ENCODE results near the gene LAT. TPM values are rescaled to one million over a fixed set of nuclear protein-coding genes. Genes with fewer than 3 reads are reported as not detected.
"Not testable (repeated sequence)": the region's sequence is repeated elsewhere in the genome, so short reads cannot be mapped to it uniquely, and the experiment has no call there.

The LAT gene
- polyA plus RNA-seq, 1 of the 3 experiments (the other 2 are of a cell fraction), result 8.0 TPM

DNA sequence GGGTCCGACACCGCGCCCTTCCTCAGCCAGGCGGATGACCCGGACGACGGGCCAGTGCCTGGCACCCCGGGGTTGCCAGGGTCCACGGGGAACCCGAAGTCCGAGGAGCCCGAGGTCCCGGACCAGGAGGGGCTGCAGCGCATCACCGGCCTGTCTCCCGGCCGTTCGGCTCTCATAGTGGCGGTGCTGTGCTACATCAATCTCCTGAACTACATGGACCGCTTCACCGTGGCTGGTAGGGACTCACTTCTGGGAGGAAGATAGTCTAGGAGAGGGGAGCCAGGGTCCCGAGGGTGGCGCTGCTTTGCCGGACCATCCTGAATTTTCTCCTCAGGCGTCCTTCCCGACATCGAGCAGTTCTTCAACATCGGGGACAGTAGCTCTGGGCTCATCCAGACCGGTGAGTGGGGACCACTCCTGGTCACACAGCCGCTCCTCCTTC is 9.7 kb upstream of the LAT start:
- Histone ChIP-seq H3K9ac (peak overlapping the region; percentile 84), H3K27ac (ENCODE audit: low read depth in 2 of 2, low read length in 1 of 2) (peak overlapping the region in 1 of 2 experiments; percentile 93; a peak in 2 of 4 replicates), H3K4me3 (ENCODE audit: low read depth in 2 of 2, low read length in 1 of 2) (peak overlapping the region; percentile 66 to 83), H4K20me1 (ENCODE audit: insufficient read depth) (no peaks in the 10 kb centered on the region), H3K4me2 (peak overlapping the region; percentile 81), H3K4me1 (ENCODE audit: control insufficient read depth in 1 of 2, insufficient read depth in 2 of 2, low read depth in 1 of 2, low read length in 1 of 2) (peaks cover 5 to 8% of the 10 kb centered on the region in 2 experiments; a peak in 2 of 4 replicates), H3F3A (replicated peaks; ENCODE audit: insufficient read depth) (peaks cover 7% of the 10 kb centered on the region), H3K79me2 (ENCODE audit: insufficient read depth) (peaks cover 27% of the 10 kb centered on the region), H3K9me2 (no peaks in the 10 kb centered on the region), H3K36me3 (replicated peaks in 1 of 2; ENCODE audit: control insufficient read depth in 1 of 2, insufficient read depth in 2 of 2, low read length in 1 of 2) (no peaks in the 10 kb centered on the region), H3K27me3 (ENCODE audit: insufficient read depth) (no peaks in the 10 kb centered on the region), H2AFZ (ENCODE audit: low read depth) (peak overlapping the region; percentile 61; the same call in 1 of the 2 replicates), H3K9me3 (no peaks in the 10 kb centered on the region)
- WGBS (ENCODE audit: low lambda C conversion rate), result 4% methylated on average over 22 of the region's 30 CpGs
- no peak for DNase-seq
- CTCF ChIA-PET, result interaction anchor here (1.1 to 1.6 kb wide), 2 partner anchors 12 kb away, joined by 4 to 5 read pairs; no protein-coding TSS in a partner anchor
- no peak for TF ChIP-seq MEF2A (IDR thresholded peaks at IDR 0.05; ENCODE audit: borderline replicate concordance, low read depth)
- TF ChIP-seq JUND (IDR thresholded peaks at IDR 0.05), result no peak
- no peak for TF ChIP-seq GABPA (IDR thresholded peaks at IDR 0.05; ENCODE audit: low read depth)
- TF ChIP-seq NFIC (IDR thresholded peaks at IDR 0.05; ENCODE audit: borderline replicate concordance), result no peak
- no peak for TF ChIP-seq MXI1 (IDR thresholded peaks at IDR 0.05; ENCODE audit: low read depth, low read length)
- no peak for TF ChIP-seq EZH2phosphoT487 (IDR thresholded peaks at IDR 0.05; ENCODE audit: borderline replicate concordance, low read depth)
- TF ChIP-seq, protein P1, sequence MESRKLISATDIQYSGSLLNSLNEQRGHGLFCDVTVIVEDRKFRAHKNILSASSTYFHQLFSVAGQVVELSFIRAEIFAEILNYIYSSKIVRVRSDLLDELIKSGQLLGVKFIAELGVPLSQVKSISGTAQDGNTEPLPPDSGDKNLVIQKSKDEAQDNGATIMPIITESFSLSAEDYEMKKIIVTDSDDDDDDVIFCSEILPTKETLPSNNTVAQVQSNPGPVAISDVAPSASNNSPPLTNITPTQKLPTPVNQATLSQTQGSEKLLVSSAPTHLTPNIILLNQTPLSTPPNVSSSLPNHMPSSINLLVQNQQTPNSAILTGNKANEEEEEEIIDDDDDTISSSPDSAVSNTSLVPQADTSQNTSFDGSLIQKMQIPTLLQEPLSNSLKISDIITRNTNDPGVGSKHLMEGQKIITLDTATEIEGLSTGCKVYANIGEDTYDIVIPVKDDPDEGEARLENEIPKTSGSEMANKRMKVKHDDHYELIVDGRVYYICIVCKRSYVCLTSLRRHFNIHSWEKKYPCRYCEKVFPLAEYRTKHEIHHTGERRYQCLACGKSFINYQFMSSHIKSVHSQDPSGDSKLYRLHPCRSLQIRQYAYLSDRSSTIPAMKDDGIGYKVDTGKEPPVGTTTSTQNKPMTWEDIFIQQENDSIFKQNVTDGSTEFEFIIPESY (IDR thresholded peaks at IDR 0.05; ENCODE audit: borderline replicate concordance, low read depth), result no peak
- TF ChIP-seq, protein P2, sequence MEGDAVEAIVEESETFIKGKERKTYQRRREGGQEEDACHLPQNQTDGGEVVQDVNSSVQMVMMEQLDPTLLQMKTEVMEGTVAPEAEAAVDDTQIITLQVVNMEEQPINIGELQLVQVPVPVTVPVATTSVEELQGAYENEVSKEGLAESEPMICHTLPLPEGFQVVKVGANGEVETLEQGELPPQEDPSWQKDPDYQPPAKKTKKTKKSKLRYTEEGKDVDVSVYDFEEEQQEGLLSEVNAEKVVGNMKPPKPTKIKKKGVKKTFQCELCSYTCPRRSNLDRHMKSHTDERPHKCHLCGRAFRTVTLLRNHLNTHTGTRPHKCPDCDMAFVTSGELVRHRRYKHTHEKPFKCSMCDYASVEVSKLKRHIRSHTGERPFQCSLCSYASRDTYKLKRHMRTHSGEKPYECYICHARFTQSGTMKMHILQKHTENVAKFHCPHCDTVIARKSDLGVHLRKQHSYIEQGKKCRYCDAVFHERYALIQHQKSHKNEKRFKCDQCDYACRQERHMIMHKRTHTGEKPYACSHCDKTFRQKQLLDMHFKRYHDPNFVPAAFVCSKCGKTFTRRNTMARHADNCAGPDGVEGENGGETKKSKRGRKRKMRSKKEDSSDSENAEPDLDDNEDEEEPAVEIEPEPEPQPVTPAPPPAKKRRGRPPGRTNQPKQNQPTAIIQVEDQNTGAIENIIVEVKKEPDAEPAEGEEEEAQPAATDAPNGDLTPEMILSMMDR (IDR thresholded peaks at IDR 0.05), result no peak
- no peak for TF ChIP-seq EP300 (IDR thresholded peaks at IDR 0.05; ENCODE audit: borderline replicate concordance in 1 of 2, low read depth in 1 of 2, low read length in 1 of 2)
- TF ChIP-seq FOXM1 (IDR thresholded peaks at IDR 0.05; ENCODE audit: low read depth), result no peak
- POLR2A ChIA-PET, result interaction anchor here (1.0 to 1.9 kb wide), 2 partner anchors 9 to 35 kb away, joined by 3 to 8 read pairs; partner anchors contain the start of gene LAT

DNA sequence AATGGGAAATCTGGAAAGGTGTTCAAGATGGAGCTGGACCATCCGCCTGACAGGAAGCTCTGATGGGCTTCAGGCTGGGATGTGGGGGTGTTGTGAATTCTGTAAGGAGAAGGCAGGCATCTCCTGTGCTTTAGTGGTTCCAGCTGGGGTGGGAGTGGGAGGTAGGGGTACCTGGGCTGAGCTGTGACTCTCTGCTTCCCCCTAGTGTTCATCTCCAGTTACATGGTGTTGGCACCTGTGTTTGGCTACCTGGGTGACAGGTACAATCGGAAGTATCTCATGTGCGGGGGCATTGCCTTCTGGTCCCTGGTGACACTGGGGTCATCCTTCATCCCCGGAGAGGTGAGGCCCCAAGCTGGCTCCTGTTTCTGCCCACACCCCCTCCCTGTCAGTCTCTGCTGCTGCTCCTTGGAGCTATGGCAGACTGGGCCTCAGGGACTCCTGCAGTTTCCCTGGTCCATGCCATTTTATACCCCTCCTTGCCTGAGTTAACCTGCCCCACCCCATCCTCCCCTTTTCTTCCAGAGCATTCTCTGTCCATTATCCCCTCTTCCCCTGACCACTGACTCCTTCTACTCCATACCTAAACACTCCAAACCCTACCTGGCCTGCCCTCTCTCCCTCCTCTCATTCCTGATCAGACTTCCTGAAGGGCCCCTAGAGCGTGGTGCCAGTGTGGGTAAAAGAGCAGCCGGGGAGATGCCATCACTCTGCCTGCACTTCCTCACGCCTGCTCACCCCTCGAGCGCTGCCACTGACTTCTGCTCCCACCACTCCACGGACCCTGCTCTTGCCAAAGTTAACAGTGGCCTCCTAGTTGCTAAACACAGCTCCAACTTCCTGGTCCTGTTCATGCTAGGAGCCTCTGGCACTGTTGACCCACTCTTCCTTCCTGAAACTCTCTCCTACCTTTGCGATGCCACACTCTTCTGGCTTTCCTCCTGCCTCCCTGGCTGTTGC is 6.9 kb upstream of the LAT start:
- H2AFZ ChIP-seq (ENCODE audit: low read depth), result no peak overlapping the region
- ChIA-PET CTCF (interaction anchor here (0.9 to 2.2 kb wide), 9 partner anchors 10 to 33 kb away, joined by 3 to 8 read pairs (median 3); no protein-coding TSS in a partner anchor), POLR2A (interaction anchor here (0.6 kb wide), 1 partner anchor 8 kb away, joined by 3 read pairs; no protein-coding TSS in a partner anchor)
- H3K79me2 ChIP-seq (ENCODE audit: insufficient read depth), result peaks cover 27% of the 10 kb centered on the region
- no peaks in the 10 kb centered on the region for H3K27me3 ChIP-seq (ENCODE audit: insufficient read depth)
- no peak for DNase-seq
- H3K4me3 ChIP-seq (ENCODE audit: low read depth in 2 of 2, low read length in 1 of 2), result no peak overlapping the region
- H3K27ac ChIP-seq (ENCODE audit: low read depth in 2 of 2, low read length in 1 of 2), result no peak overlapping the region
- H4K20me1 ChIP-seq (ENCODE audit: insufficient read depth), result no peaks in the 10 kb centered on the region
- H3K4me2 ChIP-seq, result no peak overlapping the region
- H3K9me2 ChIP-seq, result no peaks in the 10 kb centered on the region
- no peak overlapping the region for H3K9ac ChIP-seq
- H3K4me1 ChIP-seq (ENCODE audit: control insufficient read depth in 1 of 2, insufficient read depth in 2 of 2, low read depth in 1 of 2, low read length in 1 of 2), result peaks cover 5 to 8% of the 10 kb centered on the region in 2 experiments; a peak in 2 of 4 replicates
- 74% methylated on average over 10 of the region's 11 CpGs for WGBS (ENCODE audit: low lambda C conversion rate)
- H3K36me3 ChIP-seq (replicated peaks in 1 of 2; ENCODE audit: control insufficient read depth in 1 of 2, insufficient read depth in 2 of 2, low read length in 1 of 2), result peaks cover 9 to 10% of the 10 kb centered on the region in 2 experiments
- TF ChIP-seq, protein P2 (IDR thresholded peaks at IDR 0.05), result peak; percentile 48
- no peak for TF ChIP-seq FOXM1 (IDR thresholded peaks at IDR 0.05; ENCODE audit: low read depth)
- no peaks in the 10 kb centered on the region for H3K9me3 ChIP-seq
- H3F3A ChIP-seq (replicated peaks; ENCODE audit: insufficient read depth), result peaks cover 7% of the 10 kb centered on the region

DNA sequence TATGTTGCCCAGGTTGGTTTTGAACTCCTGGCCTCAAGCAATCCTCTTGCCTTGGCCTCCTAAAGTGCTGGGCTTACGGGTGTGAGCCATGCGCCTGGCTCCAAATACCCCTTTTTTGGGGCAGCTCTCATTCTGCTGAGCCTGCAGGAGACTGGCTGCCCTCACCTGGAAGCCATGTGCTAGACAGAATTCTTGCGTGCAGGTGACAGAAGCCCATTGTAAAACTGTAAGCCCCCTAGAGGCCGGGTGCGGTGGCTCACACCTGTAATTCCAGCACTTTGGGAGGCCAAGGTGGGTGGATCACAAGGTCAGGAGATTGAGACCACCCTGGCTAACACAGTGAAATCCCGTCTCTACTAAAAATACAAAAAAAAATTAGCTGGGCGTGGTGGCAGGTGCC is 4.5 kb upstream of the LAT start:
- POLR2A ChIA-PET; H3K9me3 ChIP-seq; CTCF ChIA-PET; H3K4me1 ChIP-seq (ENCODE audit: control insufficient read depth in 1 of 2, insufficient read depth in 2 of 2, low read depth in 1 of 2, low read length in 1 of 2); H2AFZ ChIP-seq (ENCODE audit: low read depth); H3F3A ChIP-seq (replicated peaks; ENCODE audit: insufficient read depth); H3K27ac ChIP-seq (ENCODE audit: low read depth in 2 of 2, low read length in 1 of 2); H3K9ac ChIP-seq; H3K4me2 ChIP-seq; H3K4me3 ChIP-seq (ENCODE audit: low read depth in 2 of 2, low read length in 1 of 2); H3K27me3 ChIP-seq (ENCODE audit: insufficient read depth); H4K20me1 ChIP-seq (ENCODE audit: insufficient read depth); H3K9me2 ChIP-seq; DNase-seq: not testable (repeated sequence)
- peaks cover 10 to 16% of the 10 kb centered on the region in 2 experiments for H3K36me3 ChIP-seq (replicated peaks in 1 of 2; ENCODE audit: control insufficient read depth in 1 of 2, insufficient read depth in 2 of 2, low read length in 1 of 2)
- H3K79me2 ChIP-seq (ENCODE audit: insufficient read depth), result peaks cover 21% of the 10 kb centered on the region
- WGBS (ENCODE audit: low lambda C conversion rate), result 96% methylated on average over 7 of the region's 7 CpGs
